NCI-H2081 (cell line): ENCODE data around the gene TMEM74B.

ENCODE experiments used
- DNase-seq, 2 experiments: peaks; one replicate each; lab custom pipeline; 2025; lab: John Stamatoyannopoulos, UW

TMEM74B gene

DNA sequence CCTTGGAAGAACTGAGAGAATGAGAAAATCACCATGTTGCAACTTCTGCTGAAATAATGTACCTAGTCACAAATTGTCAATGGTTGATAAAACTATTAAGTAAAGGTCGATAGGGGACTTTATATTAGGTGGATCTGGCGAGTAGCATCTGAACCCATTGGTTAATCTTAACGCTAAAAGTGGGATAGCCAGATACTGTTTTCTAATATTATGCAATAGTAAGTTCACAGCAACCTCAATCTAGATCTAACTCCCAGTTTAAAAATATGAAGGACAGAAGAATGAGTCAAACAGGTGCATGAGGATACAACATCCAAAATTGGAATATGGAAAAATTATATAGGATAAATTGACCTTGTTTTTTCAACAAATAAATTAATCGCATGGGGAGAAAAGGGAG, 47.5 kb downstream of the TMEM74B start:
- no peak for DNase-seq

DNA sequence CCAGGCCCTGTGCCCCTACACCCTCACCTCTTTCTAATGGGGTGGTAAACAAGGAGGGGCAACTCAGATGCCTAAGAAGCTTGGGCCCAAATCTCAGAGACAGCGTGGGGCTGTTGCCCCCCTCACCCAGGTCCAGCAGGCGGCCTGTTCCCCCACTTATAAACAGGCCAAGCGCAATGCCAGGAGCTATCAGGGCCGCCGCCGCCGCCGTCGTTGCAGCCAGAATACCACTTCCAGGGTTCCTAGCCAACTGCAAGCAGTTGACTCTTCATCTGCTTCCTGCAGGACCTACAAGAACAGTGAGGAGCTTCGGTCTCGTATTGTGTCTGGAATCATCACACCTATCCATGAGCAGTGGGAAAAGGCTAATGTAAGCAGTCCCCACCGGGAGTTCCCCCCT, 49.9 kb downstream of the TMEM74B start:
- no peak for DNase-seq

DNA sequence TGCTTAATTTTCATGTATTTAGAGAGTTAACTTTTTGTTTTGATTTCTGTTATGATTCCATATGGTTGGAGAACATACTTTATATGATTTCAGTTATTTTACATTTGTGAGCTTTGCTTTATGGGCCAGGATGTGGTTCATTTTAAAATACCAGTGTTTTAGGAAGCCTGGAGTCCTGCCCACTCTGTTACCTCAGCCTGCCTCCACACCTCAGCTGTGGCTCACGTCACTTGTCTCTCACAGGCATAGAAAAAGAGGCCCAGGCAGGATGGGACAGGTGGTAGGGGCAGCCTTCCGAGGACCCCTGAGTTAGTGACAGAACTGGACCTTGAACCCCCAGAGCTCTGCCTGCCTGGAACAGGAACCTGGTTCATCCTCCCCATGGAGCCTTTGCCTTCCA, 50.4 kb downstream of the TMEM74B start:
- no peak for DNase-seq

DNA sequence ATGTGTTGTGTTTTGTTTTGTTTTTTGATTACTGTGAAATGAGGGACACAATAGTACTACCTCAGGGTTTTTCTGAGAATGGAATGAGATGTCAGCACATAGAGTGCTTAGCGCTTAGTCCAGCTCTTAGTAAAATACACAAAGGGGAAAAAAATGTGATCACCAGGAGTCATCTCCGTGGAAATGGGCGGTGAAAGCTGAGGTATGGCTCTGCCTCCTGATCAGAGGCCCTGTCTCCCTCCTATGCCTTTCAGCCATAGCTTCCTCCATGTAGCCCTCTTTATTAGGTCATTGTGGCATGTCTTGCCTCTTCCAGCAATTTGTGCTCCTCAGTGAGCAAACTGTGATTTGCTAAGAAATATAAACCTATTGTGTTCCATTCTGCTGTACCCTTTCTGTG, 53.4 kb downstream of the TMEM74B start:
- no peak for DNase-seq

DNA sequence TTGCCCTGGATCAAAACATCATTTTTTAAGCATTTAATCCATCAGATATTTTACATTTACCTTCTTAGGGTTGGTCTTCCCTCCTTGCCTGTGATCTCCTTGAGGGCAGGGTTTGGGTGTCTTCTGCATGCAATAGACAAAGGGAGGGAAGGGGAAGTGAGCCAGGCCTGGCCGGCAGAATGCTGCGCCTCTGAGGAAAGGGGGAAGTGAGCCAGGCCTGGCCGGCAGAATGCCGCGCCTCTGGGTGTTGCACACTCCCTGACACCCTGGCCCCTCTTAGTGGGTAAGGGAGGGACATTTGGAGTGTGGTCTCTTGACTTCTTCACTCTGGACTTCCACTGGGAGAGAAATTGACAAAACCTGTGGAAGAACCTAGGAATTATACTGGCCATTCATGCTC, 53.9 kb downstream of the TMEM74B start:
- no peak for DNase-seq
